Cerebellar nuclear complex (tissue), 1 donor: ENCODE results near the gene TBC1D24.

Source experiments
- DNase-seq, 2 experiments: peaks; one replicate each; lab custom pipeline; 2025; lab: John Stamatoyannopoulos, UW

The TBC1D24 gene

DNA sequence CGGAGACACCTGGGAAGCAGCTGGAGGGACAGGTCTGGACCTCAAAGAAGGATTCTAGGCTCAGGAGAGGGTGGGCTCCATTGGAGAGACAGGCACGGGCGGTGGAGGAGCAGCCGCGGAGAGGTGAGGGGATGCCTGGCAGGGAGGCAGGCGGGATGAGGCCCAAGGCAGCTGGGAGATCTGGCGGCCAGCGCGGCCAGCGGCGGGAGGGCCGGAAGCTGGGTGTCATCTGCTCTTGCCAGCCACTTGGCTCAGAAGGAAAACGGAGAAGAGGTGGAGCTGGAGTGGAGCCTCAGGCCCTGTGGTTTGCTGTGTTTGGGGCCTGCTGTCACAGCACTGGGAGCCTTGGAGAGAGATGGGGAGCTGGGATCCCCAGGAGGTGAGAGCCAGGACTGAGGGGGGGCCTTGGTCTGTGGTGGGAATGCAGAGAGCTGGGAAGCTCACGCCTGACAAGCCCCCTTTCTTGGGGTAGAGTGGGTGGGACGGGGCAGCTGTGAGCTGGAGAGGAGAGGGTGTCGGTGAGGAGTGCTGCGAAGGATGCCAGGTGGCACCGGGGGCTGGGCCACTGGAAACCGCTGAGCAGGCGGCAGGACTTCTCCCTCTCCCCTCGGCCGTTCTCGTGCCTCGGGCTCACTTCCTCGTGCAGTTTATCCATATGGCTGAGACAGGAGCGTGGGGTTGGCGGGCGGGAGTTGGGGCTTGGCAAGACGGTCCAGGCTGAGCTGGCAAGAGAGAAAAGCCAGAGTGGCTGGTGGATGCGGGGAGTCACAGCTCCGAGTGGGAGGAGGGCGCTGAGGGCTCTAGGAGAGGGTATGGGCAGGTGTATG is 8.0 kb downstream of the TBC1D24 start:
- DNase-seq = peak in 1 of 2 experiments; percentile 45

- no peak for DNase-seq
Observed at GRCh38 chr16:2483939-2484897, 9.3 kb downstream of the TBC1D24 start.

DNA sequence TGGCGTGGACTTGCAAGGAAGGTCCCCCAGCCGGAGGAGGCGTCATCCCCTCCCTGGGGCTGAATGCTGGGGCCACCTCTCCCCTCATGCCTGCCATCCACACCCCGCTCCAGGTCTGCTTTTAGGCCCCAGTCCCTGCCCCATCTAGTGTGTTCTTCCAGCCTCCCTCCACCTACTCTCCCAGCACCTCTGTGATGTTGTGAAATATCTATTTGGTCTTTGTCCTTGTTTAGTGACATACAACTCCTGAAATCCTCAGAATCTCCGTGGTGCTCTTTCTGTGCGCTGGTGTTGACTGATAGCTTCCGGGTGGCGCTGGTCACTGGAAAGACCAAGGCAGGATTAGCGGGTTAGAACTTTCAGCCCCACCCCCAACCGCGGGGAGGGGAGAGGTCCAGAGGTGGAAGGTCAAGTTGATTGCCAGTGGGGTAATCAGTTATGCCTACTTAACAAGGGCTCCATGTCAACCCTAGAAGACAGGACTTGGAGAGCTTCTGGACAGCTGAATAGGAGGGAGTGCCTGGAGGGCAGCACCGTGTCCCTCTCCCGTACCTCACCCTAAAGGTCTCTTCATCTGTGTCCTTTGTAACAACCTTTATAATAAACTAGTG is 10.1 kb downstream of the TBC1D24 start:
- no peak for DNase-seq

GRCh38 chr16:2485811-2486507 is 11.0 kb downstream of the TBC1D24 start:
- DNase-seq = no peak

DNA sequence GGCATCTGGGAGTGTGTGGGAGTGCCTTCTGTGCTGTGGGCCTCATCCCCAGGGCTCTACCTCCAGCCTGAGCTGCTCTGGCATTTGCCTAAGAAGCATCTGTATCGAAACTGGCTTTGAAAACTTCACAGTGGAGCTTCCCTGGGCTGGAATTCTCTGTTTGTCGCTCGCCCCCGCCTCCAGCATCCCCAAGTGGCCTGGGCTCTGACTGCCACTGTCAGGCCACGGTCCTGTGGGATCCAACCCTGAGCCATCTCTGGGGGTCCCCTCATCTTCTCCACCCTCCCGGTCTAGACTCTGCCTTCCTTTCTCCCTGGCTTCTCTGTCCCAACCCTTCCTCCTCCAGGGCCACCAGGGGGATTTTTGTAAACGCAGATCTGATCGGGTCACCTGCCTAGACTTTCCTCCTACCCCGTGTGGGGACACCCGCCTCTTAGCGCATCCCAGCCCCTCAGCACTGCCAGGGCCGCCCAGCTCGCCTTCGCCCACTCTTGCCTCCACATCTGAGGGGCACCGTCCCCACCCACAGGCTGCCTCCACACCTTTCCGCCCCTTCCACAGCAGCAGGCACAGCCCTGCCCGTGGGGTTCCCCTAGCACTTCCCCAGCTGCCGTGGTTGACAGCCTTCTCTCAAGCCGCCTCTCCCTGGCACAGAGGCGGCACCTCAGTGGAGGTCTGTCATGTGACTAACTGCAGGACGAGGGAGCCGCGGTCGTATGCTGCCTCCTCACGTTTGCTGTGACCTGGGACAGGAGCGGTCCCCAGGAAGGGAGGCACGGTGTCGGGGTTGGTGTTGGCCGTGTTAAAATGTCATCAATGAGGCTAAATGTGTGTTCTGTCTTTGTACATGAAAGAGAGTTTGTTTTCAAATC is 12.0 kb downstream of the TBC1D24 start:
- peak in 1 of 2 experiments; percentile 59 for DNase-seq

- no peak for DNase-seq
Observed at GRCh38 chr16:2487517-2487842, 12.6 kb downstream of the TBC1D24 start.

DNA sequence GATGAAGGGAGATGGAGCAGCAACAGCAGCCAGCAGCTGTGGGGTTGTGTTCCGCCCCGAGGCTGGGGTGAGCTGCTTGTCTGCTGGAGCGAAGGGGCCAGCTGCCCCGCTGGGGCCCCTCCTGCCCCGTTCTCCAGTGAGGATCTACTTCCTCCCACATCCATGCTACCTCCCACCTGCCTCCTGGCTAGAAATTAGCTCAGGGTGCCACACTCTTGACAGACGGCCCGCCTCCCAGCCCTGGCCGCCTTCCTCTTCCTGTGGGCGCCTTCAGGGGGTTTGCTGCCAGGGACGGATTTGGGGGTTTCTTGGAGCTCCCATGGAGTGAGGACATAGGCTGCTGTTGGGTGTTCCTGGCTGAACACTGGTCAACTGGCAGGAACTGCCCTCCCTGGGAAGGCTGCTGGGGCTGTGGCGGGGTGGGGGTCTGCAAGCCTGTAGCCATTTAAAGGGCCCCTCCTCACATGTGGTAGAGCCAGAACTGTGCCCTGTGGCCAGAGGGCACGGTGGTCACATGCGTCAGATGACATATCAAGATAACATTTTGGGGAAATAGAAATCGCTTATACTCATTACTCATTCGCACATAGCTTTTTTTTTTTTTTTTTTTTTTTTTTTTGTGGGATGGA is 13.1 kb downstream of the TBC1D24 start:
- no peak for DNase-seq

- DNase-seq = no peak
Observed at GRCh38 chr16:2489581-2489980, 14.7 kb downstream of the TBC1D24 start.

DNA sequence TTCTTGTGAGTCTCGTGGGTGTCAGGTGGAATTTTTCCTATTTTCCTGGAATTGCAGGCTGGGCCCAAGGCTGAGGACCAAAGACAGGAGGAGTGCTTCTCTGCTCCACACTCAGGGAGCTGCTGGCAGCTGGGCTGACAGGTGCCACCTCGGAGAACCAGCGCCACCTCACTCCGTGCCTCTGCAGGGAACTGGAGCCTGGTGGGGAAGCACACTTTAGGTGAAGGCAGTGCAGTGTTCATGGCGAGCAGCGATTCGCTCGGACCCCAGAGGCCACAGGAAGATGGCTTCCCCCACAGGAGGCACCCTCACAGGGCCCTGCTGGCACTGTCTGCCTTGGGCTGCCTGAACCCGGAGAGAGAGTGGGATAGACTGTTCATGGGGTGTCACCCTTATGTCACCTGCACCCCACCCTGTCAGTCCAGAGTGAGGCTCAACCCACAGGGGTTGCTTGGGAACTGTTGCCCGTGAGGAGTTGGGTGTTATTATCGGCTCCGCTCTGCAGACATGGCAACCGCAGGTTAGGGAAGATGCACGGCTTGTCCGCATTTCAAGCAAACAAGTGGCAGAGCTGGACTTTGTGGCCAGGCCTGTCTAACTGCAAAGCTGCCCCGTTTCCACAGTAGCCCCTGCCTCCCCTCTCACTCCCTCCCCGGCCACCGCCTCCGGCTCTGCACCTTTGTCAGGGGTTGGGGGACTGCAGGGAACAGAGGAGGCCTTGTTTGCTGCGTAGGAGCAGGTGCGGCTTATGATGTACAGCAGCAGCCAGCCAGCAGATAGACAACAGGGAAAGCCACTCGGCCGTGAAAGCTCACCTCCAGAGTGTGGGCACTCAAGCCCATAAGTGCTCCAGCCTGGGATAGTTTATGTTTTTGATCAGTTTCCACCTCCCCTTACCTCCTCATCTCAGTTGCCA is 15.5 kb downstream of the TBC1D24 start:
- DNase-seq = no peak

- DNase-seq = no peak
Observed at GRCh38 chr16:2492292-2492691, 17.4 kb downstream of the TBC1D24 start.

- DNase-seq = no peak
Observed at GRCh38 chr16:2493605-2494004, 18.7 kb downstream of the TBC1D24 start.

DNA sequence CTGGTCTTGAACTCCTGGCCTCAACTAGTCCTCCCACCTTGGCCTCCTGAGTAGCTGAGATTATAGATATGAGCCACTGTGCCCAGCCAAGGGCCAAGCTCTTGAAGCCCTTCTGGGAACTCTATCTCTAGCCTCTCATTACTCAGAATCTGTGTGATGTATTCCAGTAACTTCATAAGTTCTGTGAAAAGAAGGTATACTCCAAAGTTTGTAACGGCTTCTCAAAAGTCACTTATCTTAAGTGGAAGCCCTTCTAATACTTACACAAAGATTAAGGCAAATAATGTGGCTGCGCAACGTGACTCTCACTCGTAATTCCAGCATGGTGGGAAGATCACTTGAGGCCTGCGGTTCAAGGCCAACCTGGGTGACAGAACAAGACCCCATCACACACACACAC is 19.7 kb downstream of the TBC1D24 start:
- no peak for DNase-seq

DNA sequence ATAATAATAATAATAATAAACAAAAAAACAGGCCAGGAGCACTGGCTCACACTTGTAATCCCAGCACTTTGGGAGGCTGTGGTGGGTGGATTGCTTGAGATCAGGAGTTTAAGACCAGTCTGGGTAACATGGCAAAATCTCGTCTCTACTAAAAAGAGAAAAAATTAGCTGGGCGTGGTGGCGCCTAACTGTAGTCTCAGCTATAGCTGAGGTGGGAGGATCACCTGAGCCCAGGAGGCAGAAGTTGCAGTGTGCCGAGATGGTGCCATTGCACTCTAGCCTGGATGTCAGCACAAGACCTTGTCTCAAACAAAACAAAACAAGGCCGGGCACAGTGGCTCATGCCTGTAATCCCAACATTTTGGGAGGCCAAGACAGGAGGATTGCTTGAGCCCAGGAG is 20.1 kb downstream of the TBC1D24 start:
- no peak for DNase-seq

- DNase-seq = no peak
Observed at GRCh38 chr16:2496223-2497115, 21.5 kb downstream of the TBC1D24 start.

GRCh38 chr16:2497116-2497630 is 22.2 kb downstream of the TBC1D24 start:
- no peak for DNase-seq

DNA sequence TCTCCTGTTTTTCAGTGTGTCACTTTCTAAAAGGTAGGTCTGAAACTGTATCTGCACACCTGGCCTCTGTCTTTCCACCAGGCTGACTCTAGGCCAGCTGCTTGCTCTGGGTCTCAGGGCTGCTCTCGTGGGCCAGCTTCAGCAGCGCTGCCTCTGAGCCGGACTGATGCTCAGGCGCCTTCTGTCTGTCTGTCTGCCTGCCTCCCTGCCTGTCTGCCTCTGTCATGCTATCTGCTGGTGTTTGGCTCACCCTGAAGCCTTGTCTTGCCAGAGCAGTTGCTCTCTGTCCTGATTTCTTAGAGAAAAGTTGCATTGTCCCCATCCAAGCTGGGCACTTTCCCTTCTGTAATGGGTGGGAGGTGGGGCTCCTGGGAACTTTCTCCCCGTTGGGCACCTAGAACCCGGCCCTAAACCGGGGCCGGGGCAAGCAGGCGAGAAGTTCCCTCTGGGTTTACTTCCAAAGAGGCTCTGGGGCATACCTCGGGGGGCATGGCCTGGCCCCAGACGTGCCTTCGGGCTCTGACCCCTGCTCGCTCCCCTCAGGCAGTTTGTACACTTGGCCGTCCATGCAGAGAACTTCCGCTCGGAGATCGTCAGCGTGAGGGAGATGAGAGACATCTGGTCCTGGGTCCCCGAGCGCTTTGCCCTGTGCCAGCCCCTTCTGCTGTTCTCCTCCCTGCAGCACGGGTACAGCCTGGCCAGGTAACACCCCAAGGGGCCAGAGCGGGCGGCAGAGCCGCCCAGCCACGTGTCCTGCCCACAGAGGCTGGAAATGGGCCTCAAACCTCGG is 23.0 kb downstream of the TBC1D24 start:
- DNase-seq = no peak

GRCh38 chr16:2498531-2499253 is 23.8 kb downstream of the TBC1D24 start:
- DNase-seq = no peak
